GM10266 (cell line): ENCODE measurements around the gene C17orf78.
"Not testable (repeated sequence)": the region's sequence is repeated elsewhere in the genome, so short reads cannot be mapped to it uniquely, and the experiment has no call there.

Source experiments
- DNase-seq: peaks from one replicate; pipeline ENCODE4 v3.0.0; 2012; ENCODE audit errors: extremely low spot score
- CTCF ChIP-seq: IDR thresholded peaks from 2 replicates; pipeline ENCODE4 v1.5.1; 2012; ENCODE audit warnings: mild to moderate bottlenecking, low read depth; ENCODE audit not compliant: control insufficient read depth, insufficient read depth; ENCODE audit errors: missing control alignments

The C17orf78 gene

DNA sequence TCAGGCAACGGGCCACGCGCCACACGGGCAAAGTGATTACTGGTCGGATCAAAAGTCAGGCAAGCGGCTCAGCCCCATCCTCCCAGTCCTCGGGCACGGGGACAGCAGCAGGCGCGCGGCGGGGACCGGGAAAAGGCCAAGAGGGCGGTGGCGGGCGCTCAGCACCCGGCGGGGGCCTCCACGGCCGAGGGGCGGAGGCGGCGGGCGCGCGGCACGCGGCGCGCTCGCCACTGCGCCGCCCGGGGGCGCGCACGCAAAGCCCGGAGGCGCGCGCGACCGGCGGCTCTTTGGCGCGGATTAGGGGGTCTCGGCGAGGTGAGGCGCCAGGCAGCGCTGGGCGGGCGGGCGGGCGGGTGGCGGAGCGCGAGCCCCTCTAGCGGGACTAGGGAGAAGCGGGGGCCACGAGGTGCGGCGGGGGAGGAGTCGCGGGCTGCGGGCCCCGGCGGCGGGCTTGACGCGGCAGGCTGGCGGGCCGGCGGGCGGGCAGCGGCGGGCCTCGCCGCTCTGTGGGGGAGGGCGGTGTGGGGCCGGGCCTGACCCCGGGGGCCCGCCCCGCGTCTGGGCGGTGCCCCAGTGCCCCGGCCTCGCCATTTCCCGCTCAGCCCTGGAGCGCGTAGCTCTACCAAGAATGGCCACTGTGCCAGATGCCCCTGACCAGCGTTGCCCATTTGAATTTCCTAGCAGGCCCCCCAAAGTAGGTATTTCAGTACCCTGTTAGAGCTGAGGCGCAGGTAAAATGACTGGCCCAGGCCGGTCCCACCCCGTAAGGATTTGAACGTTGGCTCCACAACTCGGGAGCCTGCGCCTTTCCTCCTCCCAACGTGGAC, 31.1 kb downstream of the C17orf78 start, which contains the start of the genes ACACA and TADA2A:
ACACA (minus strand) TSS at position 202 of the 827 bp plus-strand sequence. CDS start 537 bp downstream, outside the sequence.
TADA2A (plus strand) TSS at position 252 of the 827 bp plus-strand sequence. CDS start 4,480 bp downstream, outside the sequence.
- TF ChIP-seq CTCF, result peak; percentile 5
- DNase-seq, result peak; percentile 97

GRCh38 chr17:37408145-37408479, 32.3 kb downstream of the C17orf78 start:
- DNase-seq, result not testable (repeated sequence)

GRCh38 chr17:37410357-37410756, 34.6 kb downstream of the C17orf78 start:
- no peak for DNase-seq
- no peak for TF ChIP-seq CTCF

GRCh38 chr17:37413875-37414519, 38.2 kb downstream of the C17orf78 start:
- no peak for DNase-seq

DNA sequence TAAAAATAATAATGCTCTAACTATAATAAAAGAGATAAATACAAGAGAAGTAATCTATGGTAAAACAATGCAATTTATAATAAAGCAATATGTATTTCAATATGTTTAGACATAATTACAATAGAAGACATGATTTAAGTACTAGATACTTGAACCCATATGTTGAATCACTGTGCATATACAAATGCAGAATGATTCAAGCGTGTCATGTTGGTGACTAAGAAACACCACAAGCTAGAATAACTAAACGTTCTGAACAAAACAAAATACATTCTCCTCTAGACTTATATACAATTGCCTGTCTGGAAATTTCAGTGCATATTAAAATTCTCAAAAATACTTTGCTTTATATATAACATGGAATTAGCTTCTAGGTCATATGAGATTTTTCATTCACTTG, 42.1 kb downstream of the C17orf78 start:
- no peak for DNase-seq
- TF ChIP-seq CTCF, result no peak

More at GRCh38 chr17:37413875-37414519, 38.2 kb downstream of the C17orf78 start:
- TF ChIP-seq CTCF, result no peak

DNA sequence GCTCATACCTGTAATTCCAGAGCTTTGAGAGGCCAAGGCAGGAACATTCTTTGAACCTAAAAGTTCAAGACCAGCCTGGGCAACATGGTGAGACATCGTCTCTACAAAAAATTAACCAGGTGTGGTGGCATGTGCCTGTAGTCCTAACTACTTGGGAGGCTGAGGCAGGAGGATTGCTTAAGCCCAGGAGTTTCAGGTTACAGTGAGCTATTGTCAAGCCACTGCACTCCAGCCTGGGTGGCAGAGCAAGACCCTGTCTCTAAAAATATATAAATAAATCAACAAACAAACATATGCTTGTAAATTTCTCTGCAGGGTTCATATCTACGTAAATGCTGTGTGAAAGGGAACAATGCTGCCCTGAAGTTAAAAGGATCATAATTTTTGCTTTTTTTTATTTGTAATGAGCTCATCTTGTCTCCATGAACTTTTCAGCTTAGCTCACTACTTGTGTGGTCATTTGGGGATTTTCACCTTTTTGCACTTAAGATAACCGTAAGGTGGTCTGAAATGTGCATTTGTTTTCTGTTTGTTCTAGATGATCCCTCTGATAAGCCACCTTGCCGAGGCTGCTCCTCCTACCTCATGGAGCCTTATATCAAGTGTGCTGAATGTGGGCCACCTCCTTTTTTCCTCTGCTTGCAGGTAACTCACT, 47.3 kb downstream of the C17orf78 start:
- no peak for DNase-seq
- TF ChIP-seq CTCF, result no peak

GRCh38 chr17:37425268-37425667, 49.5 kb downstream of the C17orf78 start:
- DNase-seq, result no peak
- no peak for TF ChIP-seq CTCF
